Measurements from ENCODE around the gene TMEM89.

The TMEM89 gene

GRCh38 chr3:48585411-48585810, 36.2 kb downstream of the TMEM89 start:
- DNase-seq: no peak

- no peak for DNase-seq
Observed at GRCh38 chr3:48584836-48585235, 36.7 kb downstream of the TMEM89 start.

GRCh38 chr3:48581621-48582481, 39.7 kb downstream of the TMEM89 start:
- DNase-seq: no peak

- DNase-seq: no peak
Observed at GRCh38 chr3:48576647-48577046, 44.9 kb downstream of the TMEM89 start.

- no peak for DNase-seq
Observed at GRCh38 chr3:48575366-48575765, 46.2 kb downstream of the TMEM89 start.

- DNase-seq: no peak
Observed at GRCh38 chr3:48573973-48574585, 47.5 kb downstream of the TMEM89 start.

- no peak for DNase-seq
Observed at GRCh38 chr3:48572517-48572916, 49.1 kb downstream of the TMEM89 start.

GRCh38 chr3:48571938-48572337, 49.6 kb downstream of the TMEM89 start:
- DNase-seq: no peak

Measured in COR-L47 (cell line).